ENCODE data around the gene LMO1. TPM values are rescaled to one million over a fixed set of nuclear protein-coding genes. Genes with fewer than 3 reads are reported as not detected.

LMO1 gene
- total and polyA plus RNA-seq, 10 of the 15 experiments (the other 5 are each of a cell fraction or from before 2014, with no cell fraction given), result not detected

- Histone ChIP-seq H3K27ac (ENCODE audit: control insufficient read depth, insufficient read depth) (no peak overlapping the region), H4K20me1 (ENCODE audit: control insufficient read depth, insufficient read depth) (no peaks in the 10 kb centered on the region), H2AFZ (ENCODE audit: control insufficient read depth, low read depth, low read length) (no peak overlapping the region), H3K4me1 (ENCODE audit: control insufficient read depth, insufficient read depth, low read length) (no peaks in the 10 kb centered on the region), H3K9me3 (replicated peaks; ENCODE audit: control insufficient read depth, insufficient read depth, low read length) (no peaks in the 10 kb centered on the region), H3K79me2 (ENCODE audit: control insufficient read depth, insufficient read depth, low read length) (no peaks in the 10 kb centered on the region), H3K4me3 (no peak overlapping the region), H3K4me2 (ENCODE audit: control insufficient read depth, insufficient read depth) (no peak overlapping the region), H3K36me3 (ENCODE audit: control insufficient read depth in 2 of 2, insufficient read depth in 2 of 2, low read length in 1 of 2) (no peaks in the 10 kb centered on the region), H3K27me3 (replicated peaks in 1 of 2; ENCODE audit: control insufficient read depth in 2 of 2, insufficient read depth in 2 of 2, low read length in 1 of 2) (peaks cover 9 to 12% of the 10 kb centered on the region in 2 experiments), H3K9ac (ENCODE audit: control insufficient read depth, insufficient read depth, low read length) (no peak overlapping the region)
- in situ Hi-C loops (cut with MboI) (no loop called here), intact Hi-C loops (cut with micrococcal nuclease; ENCODE audit: unreplicated experiment) (no loop called here)
- BruUV-seq (replicated peaks), result no TSS peak
- 25% methylated on average over 4 of the region's 4 CpGs for WGBS (ENCODE audit: insufficient coverage, insufficient replicate concordance, low lambda C conversion rate, missing lambda C conversion rate)
- no peak for DNase-seq (ENCODE audit: low read depth, low spot score)
- SMC1A ChIA-PET (ENCODE audit: uncharacterized antibody, unreplicated experiment), result interaction anchor here (0.7 kb wide), 1 partner anchor 310 kb away, joined by 3 read pairs; no protein-coding TSS in a partner anchor
- CTCF ChIA-PET, result no interaction called here
- FAIRE-seq, result no peak
- no peak for ATAC-seq
- TF ChIP-seq SUPT20H (IDR thresholded peaks at IDR 0.05; ENCODE audit: borderline replicate concordance, control insufficient read depth, low read depth, low read length) (no peak), E2F8 (IDR thresholded peaks at IDR 0.05; ENCODE audit: low read depth, partially characterized antibody) (no peak), MXI1 (IDR thresholded peaks at IDR 0.05; ENCODE audit: low read depth, low read length) (no peak), SP1 (IDR thresholded peaks at IDR 0.05; ENCODE audit: low read depth, low read length) (no peak), BCL11A (IDR thresholded peaks at IDR 0.05; ENCODE audit: low read depth, low read length) (no peak), TCF7 (IDR thresholded peaks at IDR 0.05; ENCODE audit: borderline replicate concordance) (no peak)
- RAD21 ChIA-PET (ENCODE audit: unreplicated experiment), result interaction anchor here (0.6 kb wide), 1 partner anchor 50 kb away, joined by 3 read pairs; no protein-coding TSS in a partner anchor
- POLR2A ChIA-PET, result no interaction called here
These were observed 6.5 kb downstream of the LMO1 start for GRCh38 chr11:8257003-8257664.

All from GM12878 (cell line).